ENCODE results near the gene SCARB2. TPM values are rescaled to one million over a fixed set of nuclear protein-coding genes. Genes with fewer than 3 reads are reported as not detected.

SCARB2 gene
- total RNA-seq, 1 experiment from 2014 or later, result 51.3 TPM

DNA sequence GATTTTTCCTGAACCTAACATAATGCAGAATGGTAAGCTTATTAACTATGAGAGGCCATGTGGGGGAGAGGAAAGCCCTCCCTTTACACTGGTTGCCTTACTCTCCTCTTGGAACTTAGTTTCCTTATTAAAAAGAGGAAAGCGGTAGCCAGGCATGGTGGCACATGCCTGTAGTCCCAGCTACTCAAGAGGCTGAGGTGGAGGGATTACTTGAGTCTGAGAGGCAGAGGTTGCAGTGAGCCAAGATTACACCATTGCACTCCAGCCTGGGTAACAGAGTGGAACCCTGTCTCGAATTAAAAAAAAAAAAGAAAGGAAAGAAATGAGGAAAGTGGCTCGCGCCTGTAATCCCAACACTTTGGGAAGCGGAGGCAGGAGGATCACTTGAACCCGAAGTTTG, 39.9 kb upstream of the SCARB2 start:
- TF ChIP-seq FOSL1 (IDR thresholded peaks at IDR 0.05; ENCODE audit: low read depth) (no peak), SIN3A (IDR thresholded peaks at IDR 0.05; ENCODE audit: low read depth) (no peak), EZH2 (IDR thresholded peaks at IDR 0.05) (no peak), TCF7L2 (IDR thresholded peaks at IDR 0.05; ENCODE audit: borderline replicate concordance, extremely low read depth, insufficient read depth, insufficient read length) (no peak), JUND (IDR thresholded peaks at IDR 0.05) (no peak), RAD21 (IDR thresholded peaks at IDR 0.05; ENCODE audit: low read depth) (no peak), ELF1 (IDR thresholded peaks at IDR 0.05; ENCODE audit: borderline replicate concordance, low read depth) (no peak), EGR1 (IDR thresholded peaks at IDR 0.05; ENCODE audit: low read depth) (no peak), SRF (IDR thresholded peaks at IDR 0.05; ENCODE audit: low read depth) (no peak), ZNF274 (IDR thresholded peaks at IDR 0.05; ENCODE audit: low read depth, low read length) (no peak), ZFX (IDR thresholded peaks at IDR 0.05) (no peak), CEBPB (IDR thresholded peaks at IDR 0.05; ENCODE audit: low read depth) (no peak), YY1 (IDR thresholded peaks at IDR 0.05; ENCODE audit: extremely low read depth, insufficient replicate concordance, low read depth, low read length) (no peak), CBX3 (IDR thresholded peaks at IDR 0.05; ENCODE audit: low read depth) (no peak)
- TF ChIP-seq, protein P1, sequence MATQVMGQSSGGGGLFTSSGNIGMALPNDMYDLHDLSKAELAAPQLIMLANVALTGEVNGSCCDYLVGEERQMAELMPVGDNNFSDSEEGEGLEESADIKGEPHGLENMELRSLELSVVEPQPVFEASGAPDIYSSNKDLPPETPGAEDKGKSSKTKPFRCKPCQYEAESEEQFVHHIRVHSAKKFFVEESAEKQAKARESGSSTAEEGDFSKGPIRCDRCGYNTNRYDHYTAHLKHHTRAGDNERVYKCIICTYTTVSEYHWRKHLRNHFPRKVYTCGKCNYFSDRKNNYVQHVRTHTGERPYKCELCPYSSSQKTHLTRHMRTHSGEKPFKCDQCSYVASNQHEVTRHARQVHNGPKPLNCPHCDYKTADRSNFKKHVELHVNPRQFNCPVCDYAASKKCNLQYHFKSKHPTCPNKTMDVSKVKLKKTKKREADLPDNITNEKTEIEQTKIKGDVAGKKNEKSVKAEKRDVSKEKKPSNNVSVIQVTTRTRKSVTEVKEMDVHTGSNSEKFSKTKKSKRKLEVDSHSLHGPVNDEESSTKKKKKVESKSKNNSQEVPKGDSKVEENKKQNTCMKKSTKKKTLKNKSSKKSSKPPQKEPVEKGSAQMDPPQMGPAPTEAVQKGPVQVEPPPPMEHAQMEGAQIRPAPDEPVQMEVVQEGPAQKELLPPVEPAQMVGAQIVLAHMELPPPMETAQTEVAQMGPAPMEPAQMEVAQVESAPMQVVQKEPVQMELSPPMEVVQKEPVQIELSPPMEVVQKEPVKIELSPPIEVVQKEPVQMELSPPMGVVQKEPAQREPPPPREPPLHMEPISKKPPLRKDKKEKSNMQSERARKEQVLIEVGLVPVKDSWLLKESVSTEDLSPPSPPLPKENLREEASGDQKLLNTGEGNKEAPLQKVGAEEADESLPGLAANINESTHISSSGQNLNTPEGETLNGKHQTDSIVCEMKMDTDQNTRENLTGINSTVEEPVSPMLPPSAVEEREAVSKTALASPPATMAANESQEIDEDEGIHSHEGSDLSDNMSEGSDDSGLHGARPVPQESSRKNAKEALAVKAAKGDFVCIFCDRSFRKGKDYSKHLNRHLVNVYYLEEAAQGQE (IDR thresholded peaks at IDR 0.05; ENCODE audit: low read depth), result no peak
- TF ChIP-seq, protein P2, sequence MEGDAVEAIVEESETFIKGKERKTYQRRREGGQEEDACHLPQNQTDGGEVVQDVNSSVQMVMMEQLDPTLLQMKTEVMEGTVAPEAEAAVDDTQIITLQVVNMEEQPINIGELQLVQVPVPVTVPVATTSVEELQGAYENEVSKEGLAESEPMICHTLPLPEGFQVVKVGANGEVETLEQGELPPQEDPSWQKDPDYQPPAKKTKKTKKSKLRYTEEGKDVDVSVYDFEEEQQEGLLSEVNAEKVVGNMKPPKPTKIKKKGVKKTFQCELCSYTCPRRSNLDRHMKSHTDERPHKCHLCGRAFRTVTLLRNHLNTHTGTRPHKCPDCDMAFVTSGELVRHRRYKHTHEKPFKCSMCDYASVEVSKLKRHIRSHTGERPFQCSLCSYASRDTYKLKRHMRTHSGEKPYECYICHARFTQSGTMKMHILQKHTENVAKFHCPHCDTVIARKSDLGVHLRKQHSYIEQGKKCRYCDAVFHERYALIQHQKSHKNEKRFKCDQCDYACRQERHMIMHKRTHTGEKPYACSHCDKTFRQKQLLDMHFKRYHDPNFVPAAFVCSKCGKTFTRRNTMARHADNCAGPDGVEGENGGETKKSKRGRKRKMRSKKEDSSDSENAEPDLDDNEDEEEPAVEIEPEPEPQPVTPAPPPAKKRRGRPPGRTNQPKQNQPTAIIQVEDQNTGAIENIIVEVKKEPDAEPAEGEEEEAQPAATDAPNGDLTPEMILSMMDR (IDR thresholded peaks at IDR 0.05 in 2 of 3, conservative IDR thresholded peaks at IDR 0.05 in 1 of 3; ENCODE audit: borderline replicate concordance in 1 of 3, insufficient read depth in 1 of 3, low read depth in 2 of 3, low read length in 2 of 3), result no peak
- TF ChIP-seq, protein P3, sequence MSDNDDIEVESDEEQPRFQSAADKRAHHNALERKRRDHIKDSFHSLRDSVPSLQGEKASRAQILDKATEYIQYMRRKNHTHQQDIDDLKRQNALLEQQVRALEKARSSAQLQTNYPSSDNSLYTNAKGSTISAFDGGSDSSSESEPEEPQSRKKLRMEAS (IDR thresholded peaks at IDR 0.05), result no peak
- BruUV-seq (replicated peaks), result no TSS peak
- H3K4me2 ChIP-seq (ENCODE audit: low read length), result no peak overlapping the region
- no peak for DNase-seq (ENCODE audit: low read depth, low spot score)
- no peak overlapping the region for H3K4me3 ChIP-seq (replicated peaks in 1 of 2; ENCODE audit: low read depth in 1 of 2, low read length in 2 of 2)
- H4K20me1 ChIP-seq (ENCODE audit: insufficient read depth), result no peaks in the 10 kb centered on the region
- no peak overlapping the region for H3K27ac ChIP-seq (ENCODE audit: low read depth, low read length)
- no peaks in the 10 kb centered on the region for H3K9me2 ChIP-seq (ENCODE audit: insufficient read depth)
- intact Hi-C loops (cut with micrococcal nuclease), result no loop called here
- H2AFZ ChIP-seq (ENCODE audit: low read depth, low read length, poor library complexity, severe bottlenecking), result no peak overlapping the region
- no peak overlapping the region for H3K9ac ChIP-seq (ENCODE audit: low read length)
- ATAC-seq, result no peak
- H3K79me2 ChIP-seq (ENCODE audit: insufficient read depth, low read length), result no peaks in the 10 kb centered on the region
- no peaks in the 10 kb centered on the region for H3K9me3 ChIP-seq (ENCODE audit: control insufficient read depth in 1 of 2, insufficient read depth in 1 of 2, low read depth in 1 of 2, low read length in 2 of 2)
- H3K27me3 ChIP-seq (ENCODE audit: insufficient read depth, low read length), result no peaks in the 10 kb centered on the region
- CTCF ChIA-PET, result no interaction called here
- POLR2A ChIA-PET, result no interaction called here
- peaks cover 5 to 7% of the 10 kb centered on the region in 2 experiments; a peak in 3 of 4 replicates for H3K4me1 ChIP-seq (ENCODE audit: control insufficient read depth in 1 of 2, insufficient read depth in 2 of 2, low read length in 2 of 2)
- H3K36me3 ChIP-seq (ENCODE audit: control insufficient read depth in 1 of 2, insufficient read depth in 2 of 2, low read length in 2 of 2), result no peaks in the 10 kb centered on the region
- RAD21 ChIA-PET (ENCODE audit: low non-redundant PET in 1 of 2, low total read pairs in 2 of 2, uncharacterized antibody in 2 of 2, unreplicated experiment in 2 of 2), result no interaction called here

Data from HCT116 (cell line).